Astrocyte (in vitro differentiated cells and primary cell): ENCODE results near the gene CAPN7.

Source experiments
- CTCF ChIP-seq: IDR thresholded peaks from 2 replicates; pipeline ENCODE4 v1.5.1; 2011; ENCODE audit warnings: low read depth, mild to moderate bottlenecking, inconsistent platforms, low read length, moderate library complexity; ENCODE audit not compliant: insufficient read depth
- EZH2 ChIP-seq: IDR thresholded peaks from 2 replicates; pipeline ENCODE4 v1.6.1; 2012; ENCODE audit warnings: mild to moderate bottlenecking, low read length, inconsistent platforms; ENCODE audit not compliant: insufficient read depth

GRCh38 chr3:15204005-15204404, 2.0 kb upstream of the CAPN7 start:
- no peak for TF ChIP-seq CTCF
- TF ChIP-seq EZH2, result no peak
